Measurements from ENCODE around the gene NEUROD2. TPM values are rescaled to one million over a fixed set of nuclear protein-coding genes. Genes with fewer than 3 reads are reported as not detected.

The NEUROD2 gene
- total RNA-seq, 2 donors from 2014 or later, result not detected

DNA sequence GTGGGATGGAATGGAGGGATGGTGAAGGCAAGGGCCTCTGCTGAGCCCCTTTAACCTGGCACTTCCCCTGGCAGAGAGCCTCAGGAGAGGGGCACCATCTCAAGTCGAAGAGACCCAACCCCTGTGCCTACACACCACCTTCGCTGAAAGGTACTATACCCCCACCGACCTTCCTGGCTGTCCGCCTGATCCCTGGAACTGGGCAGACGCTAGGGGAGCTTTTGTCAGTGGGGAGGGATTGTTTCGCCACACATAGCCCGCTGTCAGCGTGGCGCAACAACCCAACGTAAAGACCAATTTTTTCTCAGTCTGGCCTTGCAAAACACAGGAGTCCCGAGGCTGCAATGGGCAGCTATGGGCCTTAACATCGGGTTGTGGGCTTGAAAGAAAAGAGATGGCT lies 22.2 kb upstream of the NEUROD2 start:
- Mint-ChIP-seq H3K4me3 (no peak overlapping the region), H3K27me3 (ENCODE audit: low read depth) (peaks cover 46% of the 10 kb centered on the region), H3K27ac (no peak overlapping the region), H3K4me1 (ENCODE audit: low read depth) (peaks cover 24% of the 10 kb centered on the region), H3K36me3 (ENCODE audit: insufficient read depth in 2 of 2) (no peaks in the 10 kb centered on the region), H3K9me3 (no peaks in the 10 kb centered on the region)
- ATAC-seq (replicated peaks in 1 of 2) (no peak), DNase-seq (no peak)

GRCh38 chr17:39629494-39629880 lies 21.8 kb upstream of the NEUROD2 start:
- Mint-ChIP-seq H3K9me3 (no peaks in the 10 kb centered on the region), H3K36me3 (ENCODE audit: insufficient read depth in 2 of 2) (no peaks in the 10 kb centered on the region), H3K4me1 (ENCODE audit: low read depth) (peaks cover 24% of the 10 kb centered on the region), H3K27me3 (ENCODE audit: low read depth) (peaks cover 50% of the 10 kb centered on the region), H3K27ac (no peak overlapping the region), H3K4me3 (no peak overlapping the region)
- ATAC-seq (replicated peaks in 1 of 2), result no peak
- no peak for DNase-seq

GRCh38 chr17:39628655-39629493 lies 21.2 kb upstream of the NEUROD2 start:
- DNase-seq, result no peak
- peaks cover 25% of the 10 kb centered on the region for H3K4me1 Mint-ChIP-seq (ENCODE audit: low read depth)
- peaks cover 53% of the 10 kb centered on the region for H3K27me3 Mint-ChIP-seq (ENCODE audit: low read depth)
- H3K9me3 Mint-ChIP-seq, result no peaks in the 10 kb centered on the region
- no peak overlapping the region for H3K4me3 Mint-ChIP-seq
- no peak overlapping the region for H3K27ac Mint-ChIP-seq
- no peak for ATAC-seq (replicated peaks in 1 of 2)
- H3K36me3 Mint-ChIP-seq (ENCODE audit: insufficient read depth in 2 of 2), result no peaks in the 10 kb centered on the region

GRCh38 chr17:39627712-39628516 lies 20.2 kb upstream of the NEUROD2 start:
- H3K4me3 Mint-ChIP-seq, result peak overlapping the region in 1 of 2 donors; percentile 47
- H3K27me3 Mint-ChIP-seq (ENCODE audit: low read depth), result peaks cover 53% of the 10 kb centered on the region
- H3K27ac Mint-ChIP-seq, result no peak overlapping the region
- no peaks in the 10 kb centered on the region for H3K36me3 Mint-ChIP-seq (ENCODE audit: insufficient read depth in 2 of 2)
- H3K9me3 Mint-ChIP-seq, result no peaks in the 10 kb centered on the region
- ATAC-seq (replicated peaks in 1 of 2), result no peak
- peaks cover 35% of the 10 kb centered on the region for H3K4me1 Mint-ChIP-seq (ENCODE audit: low read depth)
- no peak for DNase-seq

- peaks cover 52% of the 10 kb centered on the region for H3K27me3 Mint-ChIP-seq (ENCODE audit: low read depth)
- DNase-seq (no peak), ATAC-seq (replicated peaks in 1 of 2) (no peak)
- H3K4me1 Mint-ChIP-seq (ENCODE audit: low read depth), result peaks cover 42% of the 10 kb centered on the region
- H3K27ac Mint-ChIP-seq, result no peak overlapping the region
- no peaks in the 10 kb centered on the region for H3K36me3 Mint-ChIP-seq (ENCODE audit: insufficient read depth in 2 of 2)
- H3K9me3 Mint-ChIP-seq, result no peaks in the 10 kb centered on the region
- H3K4me3 Mint-ChIP-seq, result peak overlapping the region; percentile 73 to 77
Measured at GRCh38 chr17:39627047-39627711, 19.5 kb upstream of the NEUROD2 start.

DNA sequence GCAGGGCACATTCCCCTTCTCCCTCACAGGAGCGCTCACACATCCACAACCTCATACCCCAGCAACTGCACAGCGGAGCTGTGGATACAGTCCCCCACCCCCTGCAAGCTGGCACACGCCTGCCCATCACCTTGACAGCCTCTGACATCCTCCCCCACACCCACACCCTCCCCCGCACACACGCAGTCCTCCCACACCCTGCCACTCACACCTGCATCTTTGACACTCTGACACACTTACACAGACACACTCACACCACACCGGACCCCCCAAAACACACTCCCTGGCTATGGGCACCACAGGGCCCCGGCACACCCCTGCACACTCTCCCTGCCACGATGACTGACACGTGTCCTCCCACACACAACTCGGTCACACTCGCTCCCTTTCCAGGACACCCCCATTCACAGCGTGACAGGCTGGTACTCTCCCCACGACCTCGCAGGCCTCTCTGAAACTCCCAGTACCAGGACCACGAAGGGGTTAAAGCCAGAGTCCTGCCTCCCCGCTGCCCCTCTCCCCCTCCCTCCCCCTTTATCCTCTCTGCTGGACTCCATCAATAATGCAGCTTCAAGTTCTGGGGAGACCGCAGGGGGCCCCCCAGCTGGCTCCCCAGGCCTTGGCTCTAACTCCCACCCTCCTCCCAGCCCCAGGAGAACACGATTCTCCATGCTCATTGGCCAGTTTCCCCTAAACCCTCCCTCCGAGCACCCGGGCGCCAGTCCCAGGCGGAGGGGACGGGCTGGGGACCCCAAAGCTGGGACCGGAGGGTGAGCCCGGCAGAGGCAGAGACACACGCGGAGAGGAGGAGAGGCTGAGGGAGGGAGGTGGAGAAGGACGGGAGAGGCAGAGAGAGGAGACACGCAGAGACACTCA lies 18.7 kb upstream of the NEUROD2 start, which contains the start of gene PPP1R1B:
TSS of gene PPP1R1B (plus strand) at position 782 of the 876 bp plus-strand sequence. CDS start 441 bp downstream, outside the sequence.
- DNase-seq (peak; percentile 33 to 40), ATAC-seq (replicated peaks in 1 of 2) (no peak)
- peaks cover 45% of the 10 kb centered on the region for H3K27me3 Mint-ChIP-seq (ENCODE audit: low read depth)
- peak within 1 kb of the TSS; percentile 73 to 77 for H3K4me3 Mint-ChIP-seq
- H3K36me3 Mint-ChIP-seq (ENCODE audit: insufficient read depth in 2 of 2), result no peaks in the 10 kb centered on the region
- H3K9me3 Mint-ChIP-seq, result no peaks in the 10 kb centered on the region
- peaks cover 41% of the 10 kb centered on the region for H3K4me1 Mint-ChIP-seq (ENCODE audit: low read depth)
- H3K27ac Mint-ChIP-seq, result no peak within 1 kb of the TSS

DNA sequence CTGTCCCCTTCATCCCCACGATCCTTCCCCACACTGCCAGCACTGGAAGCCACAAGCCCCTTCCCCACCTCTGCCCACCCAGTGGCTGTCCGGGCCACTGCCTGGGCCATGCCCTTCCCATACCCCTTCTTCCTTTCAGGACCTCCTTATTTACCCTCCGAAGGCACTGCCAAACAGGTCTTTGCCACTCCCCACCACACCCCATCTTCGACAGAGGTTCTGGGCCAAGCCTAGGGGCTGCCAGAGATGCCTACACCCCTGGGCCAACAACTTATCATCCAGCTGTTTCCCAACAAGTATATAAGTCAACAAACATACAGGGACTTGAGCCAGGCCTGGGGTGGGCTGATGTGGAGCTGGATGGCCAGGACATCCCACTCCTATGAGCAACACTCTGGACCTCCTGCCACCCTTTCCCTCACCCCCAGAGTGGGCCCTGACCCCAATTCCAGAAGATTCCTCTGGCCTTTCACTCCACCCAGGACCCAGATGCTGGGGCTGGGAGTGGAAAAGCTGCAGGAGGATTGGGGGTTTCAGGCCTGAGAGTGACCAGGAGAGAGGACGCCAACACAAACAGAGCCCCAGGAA lies 17.6 kb upstream of the NEUROD2 start:
- H3K4me3 Mint-ChIP-seq, result no peak overlapping the region
- no peaks in the 10 kb centered on the region for H3K36me3 Mint-ChIP-seq (ENCODE audit: insufficient read depth in 2 of 2)
- no peaks in the 10 kb centered on the region for H3K9me3 Mint-ChIP-seq
- peaks cover 38% of the 10 kb centered on the region for H3K27me3 Mint-ChIP-seq (ENCODE audit: low read depth)
- ATAC-seq (replicated peaks in 1 of 2) (no peak), DNase-seq (no peak)
- no peak overlapping the region for H3K27ac Mint-ChIP-seq
- H3K4me1 Mint-ChIP-seq (ENCODE audit: low read depth), result peaks cover 35% of the 10 kb centered on the region

GRCh38 chr17:39624313-39624712 lies 16.6 kb upstream of the NEUROD2 start:
- Mint-ChIP-seq H3K27ac (no peak overlapping the region), H3K36me3 (ENCODE audit: insufficient read depth in 2 of 2) (no peaks in the 10 kb centered on the region), H3K4me3 (no peak overlapping the region), H3K4me1 (ENCODE audit: low read depth) (peaks cover 35% of the 10 kb centered on the region), H3K27me3 (ENCODE audit: low read depth) (peaks cover 44% of the 10 kb centered on the region), H3K9me3 (no peaks in the 10 kb centered on the region)
- DNase-seq (no peak), ATAC-seq (replicated peaks in 1 of 2) (no peak)

GRCh38 chr17:39623356-39623950 lies 15.7 kb upstream of the NEUROD2 start:
- H3K36me3 Mint-ChIP-seq (ENCODE audit: insufficient read depth in 2 of 2), result no peaks in the 10 kb centered on the region
- no peak overlapping the region for H3K27ac Mint-ChIP-seq
- ATAC-seq (replicated peaks in 1 of 2), result peak; percentile 47 to 50
- peaks cover 35% of the 10 kb centered on the region for H3K4me1 Mint-ChIP-seq (ENCODE audit: low read depth)
- peak overlapping the region; percentile 70 to 93 for H3K4me3 Mint-ChIP-seq
- DNase-seq, result peak; percentile 89 to 93
- no peaks in the 10 kb centered on the region for H3K9me3 Mint-ChIP-seq
- H3K27me3 Mint-ChIP-seq (ENCODE audit: low read depth), result peaks cover 40% of the 10 kb centered on the region

DNA sequence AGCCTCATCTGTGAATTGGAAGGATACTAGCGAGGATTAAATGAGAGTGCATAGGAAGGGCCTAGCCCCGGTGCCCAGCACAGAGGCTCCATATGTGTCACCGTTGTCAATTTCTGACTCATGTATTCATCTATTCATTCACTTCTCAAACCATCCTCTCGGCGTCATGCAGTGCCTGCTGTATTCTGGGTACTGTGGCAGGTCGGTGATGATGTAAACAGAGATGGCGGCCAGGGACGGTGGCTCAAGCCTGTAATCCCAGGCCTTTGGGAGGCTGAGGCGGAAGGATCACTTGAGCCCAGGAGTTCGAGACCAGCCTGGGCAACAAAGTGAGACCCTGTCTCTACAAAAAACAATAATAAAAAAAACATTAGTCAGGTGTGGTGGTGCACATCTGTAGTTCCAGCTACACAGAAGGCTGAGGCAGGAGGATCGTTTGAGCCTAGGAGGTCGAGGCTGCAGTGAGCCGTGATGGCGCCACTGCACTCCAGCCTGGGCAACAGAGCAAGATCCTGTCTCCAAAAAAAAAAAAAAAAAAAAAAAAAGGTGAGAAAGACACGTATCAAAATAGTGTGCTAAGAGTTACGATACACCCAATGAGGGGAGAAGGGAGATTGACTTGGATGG lies 14.8 kb upstream of the NEUROD2 start:
- Mint-ChIP-seq H3K9me3 (no peaks in the 10 kb centered on the region), H3K27me3 (ENCODE audit: low read depth) (peaks cover 31% of the 10 kb centered on the region), H3K4me3 (peak overlapping the region; percentile 87 to 93), H3K36me3 (ENCODE audit: insufficient read depth in 2 of 2) (no peaks in the 10 kb centered on the region), H3K4me1 (ENCODE audit: low read depth) (peaks cover 35% of the 10 kb centered on the region), H3K27ac (peak overlapping the region; percentile 86)
- DNase-seq (peak; percentile 69 to 75), ATAC-seq (replicated peaks in 1 of 2) (peak; percentile 83 to 88)

DNA sequence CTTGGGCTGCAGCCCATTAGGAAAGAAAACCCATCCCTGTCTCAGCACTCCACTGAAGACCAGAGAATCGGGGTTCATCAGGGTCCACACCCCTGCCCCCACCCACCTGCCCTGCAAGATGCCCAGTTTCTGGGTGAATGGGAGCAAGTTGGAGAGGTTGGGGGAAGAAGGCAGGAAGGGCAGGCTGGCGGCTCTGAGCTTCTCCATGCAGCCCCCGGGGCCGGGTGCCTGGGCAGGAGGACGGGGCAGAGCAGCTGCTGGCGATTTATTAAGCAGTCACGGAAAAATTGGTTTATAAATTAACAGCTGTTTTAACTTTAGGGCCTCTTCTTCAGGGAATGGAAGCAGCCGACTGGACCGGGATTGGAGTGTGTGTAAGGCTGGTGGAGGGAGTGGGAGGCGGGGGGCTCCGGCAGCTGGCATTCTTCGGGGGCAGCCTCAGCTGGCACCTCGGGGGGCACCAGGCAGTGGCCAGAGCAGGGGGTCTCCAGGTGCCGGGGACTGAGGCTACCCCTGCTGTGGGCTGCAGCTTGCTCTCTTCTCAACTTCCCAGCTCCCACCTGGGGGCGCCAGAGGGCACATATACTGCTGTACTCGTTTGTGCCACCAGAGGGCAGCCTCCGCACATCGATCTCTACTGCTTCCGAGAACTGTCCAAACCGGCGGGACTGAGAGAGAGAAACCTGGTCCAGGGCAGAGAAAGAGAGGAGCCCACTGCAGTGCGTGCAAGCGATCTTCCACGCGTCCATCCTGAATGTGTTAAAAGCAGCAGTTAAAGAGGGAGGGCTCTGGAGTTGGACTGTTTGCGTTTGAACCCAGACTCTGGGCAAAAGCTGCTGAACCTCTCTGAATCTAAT lies 14.0 kb upstream of the NEUROD2 start:
- Mint-ChIP-seq H3K27ac (peak overlapping the region; percentile 86), H3K4me1 (ENCODE audit: low read depth) (peaks cover 33% of the 10 kb centered on the region), H3K4me3 (peak overlapping the region; percentile 87 to 93), H3K9me3 (no peaks in the 10 kb centered on the region), H3K36me3 (ENCODE audit: insufficient read depth in 2 of 2) (no peaks in the 10 kb centered on the region), H3K27me3 (ENCODE audit: low read depth) (peaks cover 29% of the 10 kb centered on the region)
- DNase-seq (peak; percentile 81 to 92), ATAC-seq (replicated peaks in 1 of 2) (peak; percentile 50 to 61)
